ENCODE results near the gene ARMH1. TPM values are rescaled to one million over a fixed set of nuclear protein-coding genes. Genes with fewer than 3 reads are reported as not detected.

Gene ARMH1
- total RNA-seq, 2 experiments from 2014 or later, result 79.9 to 84.0 TPM

DNA sequence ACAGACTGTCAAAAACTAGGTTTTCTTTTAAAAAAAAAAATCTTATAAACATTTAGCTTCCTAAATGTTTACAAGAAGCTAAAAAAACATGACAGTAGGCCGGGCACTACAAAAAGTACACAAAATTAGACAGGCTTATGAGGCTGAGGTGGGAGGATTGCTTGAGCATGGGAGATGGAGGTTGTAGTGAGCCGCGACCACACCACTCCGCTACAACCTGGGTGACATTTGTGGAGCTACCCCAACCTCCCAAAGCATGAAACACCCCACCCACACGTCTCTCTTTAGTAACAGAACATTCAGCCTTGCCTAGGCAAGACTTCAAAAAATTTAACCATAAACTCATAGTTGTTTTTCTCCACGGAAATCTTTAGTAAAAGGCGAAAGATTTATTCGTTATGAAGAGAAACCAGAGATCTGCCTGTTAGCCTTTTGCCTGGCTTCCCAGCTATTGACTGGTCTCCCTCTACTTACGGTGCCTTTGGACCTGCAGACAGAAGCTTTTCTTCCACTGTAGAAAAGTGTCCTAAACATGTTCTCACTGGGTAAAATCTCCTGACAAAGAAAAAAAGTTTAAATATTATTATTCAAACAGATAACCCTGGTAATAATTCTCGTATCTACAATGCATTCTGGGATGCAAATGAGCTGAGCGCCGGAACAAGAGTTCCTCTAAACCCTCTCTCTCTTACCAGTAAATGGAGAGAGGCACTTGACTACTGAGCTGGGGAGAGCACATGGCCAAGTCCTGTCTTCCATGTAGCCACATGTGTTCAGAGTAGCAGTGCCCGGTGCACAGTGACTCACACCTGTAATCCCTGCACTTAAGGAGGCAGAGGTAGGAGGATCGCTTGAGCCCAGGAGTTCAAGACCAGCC is 47.2 kb downstream of the ARMH1 start:
- no peaks in the 10 kb centered on the region for H3K27me3 ChIP-seq (ENCODE audit: control insufficient read depth in 1 of 2, insufficient read depth in 2 of 2, low read length in 2 of 2)
- Mint-ChIP-seq H3K27ac (peak overlapping the region; percentile 90), H3K4me1 (ENCODE audit: low read depth) (peaks cover 68% of the 10 kb centered on the region), H3K36me3 (ENCODE audit: low read depth) (no peaks in the 10 kb centered on the region), H3K4me3 (peak overlapping the region; percentile 84), H3K9me3 (no peaks in the 10 kb centered on the region), H3K27me3 (no peaks in the 10 kb centered on the region)
- peak overlapping the region; percentile 6 for H3K4me3 ChIP-seq (ENCODE audit: low read length)
- TF ChIP-seq, protein P1, sequence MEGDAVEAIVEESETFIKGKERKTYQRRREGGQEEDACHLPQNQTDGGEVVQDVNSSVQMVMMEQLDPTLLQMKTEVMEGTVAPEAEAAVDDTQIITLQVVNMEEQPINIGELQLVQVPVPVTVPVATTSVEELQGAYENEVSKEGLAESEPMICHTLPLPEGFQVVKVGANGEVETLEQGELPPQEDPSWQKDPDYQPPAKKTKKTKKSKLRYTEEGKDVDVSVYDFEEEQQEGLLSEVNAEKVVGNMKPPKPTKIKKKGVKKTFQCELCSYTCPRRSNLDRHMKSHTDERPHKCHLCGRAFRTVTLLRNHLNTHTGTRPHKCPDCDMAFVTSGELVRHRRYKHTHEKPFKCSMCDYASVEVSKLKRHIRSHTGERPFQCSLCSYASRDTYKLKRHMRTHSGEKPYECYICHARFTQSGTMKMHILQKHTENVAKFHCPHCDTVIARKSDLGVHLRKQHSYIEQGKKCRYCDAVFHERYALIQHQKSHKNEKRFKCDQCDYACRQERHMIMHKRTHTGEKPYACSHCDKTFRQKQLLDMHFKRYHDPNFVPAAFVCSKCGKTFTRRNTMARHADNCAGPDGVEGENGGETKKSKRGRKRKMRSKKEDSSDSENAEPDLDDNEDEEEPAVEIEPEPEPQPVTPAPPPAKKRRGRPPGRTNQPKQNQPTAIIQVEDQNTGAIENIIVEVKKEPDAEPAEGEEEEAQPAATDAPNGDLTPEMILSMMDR (IDR thresholded peaks at IDR 0.05), result no peak
- peak; percentile 16 to 93 (median 48) for DNase-seq
- peak; percentile 75 for ATAC-seq (ENCODE audit: poor library complexity)
- intact Hi-C loops (cut with DNase I, micrococcal nuclease), result loop anchor here in 1 of 2 experiments (1.0 kb wide), 1 partner anchor 10 kb away; the partner anchor contains the start of gene RNU5D-1
- no peaks in the 10 kb centered on the region for H3K9me3 ChIP-seq (ENCODE audit: control insufficient read depth in 1 of 2, insufficient read depth in 1 of 2, low read length in 2 of 2)
- POLR2A ChIA-PET, result interaction anchor here (0.5 to 7.9 kb wide), 43 partner anchors 10 to 1813 kb away, joined by 3 to 138 read pairs (median 5); partner anchors contain the start of genes AKR1A1, ARMH1, BEST4 and BTBD19
- peak overlapping the region; percentile 30 to 76 for H3K27ac ChIP-seq (ENCODE audit: low read depth in 1 of 2, low read length in 2 of 2)
- H3K4me1 ChIP-seq (ENCODE audit: insufficient read depth, low read length), result peaks cover 77% of the 10 kb centered on the region
- no peaks in the 10 kb centered on the region for H3K36me3 ChIP-seq (ENCODE audit: insufficient read depth, low read length)
- CTCF ChIA-PET, result interaction anchor here (0.7 to 2.7 kb wide), 4 partner anchors 9 to 770 kb away, joined by 3 to 17 read pairs (median 3); partner anchors contain the start of gene RNU5D-1

DNA sequence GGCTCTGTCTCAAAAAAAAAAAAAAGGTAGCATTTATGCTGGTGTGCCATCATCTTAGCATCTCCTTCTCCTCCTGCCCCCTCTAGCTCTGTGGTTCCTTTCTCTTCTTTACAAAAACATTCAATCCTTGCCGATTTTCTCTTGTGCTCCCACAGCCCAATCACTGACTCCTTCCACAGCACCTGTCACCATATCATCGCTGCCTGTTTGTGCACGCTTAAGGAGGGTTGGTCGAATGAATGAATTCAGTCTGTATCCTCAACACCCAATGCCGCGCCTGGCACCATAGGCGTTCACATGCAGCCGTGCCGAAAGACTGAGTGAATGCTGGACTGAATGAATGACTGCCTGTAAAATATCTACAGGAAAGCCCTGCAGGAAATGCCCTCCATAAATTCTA is 48.5 kb downstream of the ARMH1 start:
- Histone ChIP-seq H3K27me3 (ENCODE audit: control insufficient read depth in 1 of 2, insufficient read depth in 2 of 2, low read length in 2 of 2) (no peaks in the 10 kb centered on the region), H3K36me3 (ENCODE audit: insufficient read depth, low read length) (no peaks in the 10 kb centered on the region), H3K9me3 (ENCODE audit: control insufficient read depth in 1 of 2, insufficient read depth in 1 of 2, low read length in 2 of 2) (no peaks in the 10 kb centered on the region), H3K27ac (ENCODE audit: low read depth in 1 of 2, low read length in 2 of 2) (peak overlapping the region; percentile 47 to 54), H3K4me3 (ENCODE audit: low read length) (peak overlapping the region; percentile 45), H3K4me1 (ENCODE audit: insufficient read depth, low read length) (peaks cover 66% of the 10 kb centered on the region)
- peak overlapping the region; percentile 71 for H3K4me3 Mint-ChIP-seq
- peak in 4 of 14 experiments; percentile 2 to 49 (median 43) for DNase-seq
- no peaks in the 10 kb centered on the region for H3K36me3 Mint-ChIP-seq (ENCODE audit: low read depth)
- peaks cover 62% of the 10 kb centered on the region for H3K4me1 Mint-ChIP-seq (ENCODE audit: low read depth)
- ChIA-PET CTCF (interaction anchor here (2.7 kb wide), 1 partner anchor 8 kb away, joined by 17 read pairs; the partner anchor contains the start of gene RNU5D-1), POLR2A (interaction anchor here (1.4 to 7.9 kb wide), 8 partner anchors 9 to 289 kb away, joined by 3 to 138 read pairs (median 50); partner anchors contain the start of genes BTBD19, DYNLT4, HECTD3 and PLK3)
- peak; percentile 31 for ATAC-seq (ENCODE audit: poor library complexity)
- peak overlapping the region; percentile 90 for H3K27ac Mint-ChIP-seq
- no peaks in the 10 kb centered on the region for H3K9me3 Mint-ChIP-seq
- intact Hi-C loops (cut with DNase I, micrococcal nuclease), result no loop called here
- TF ChIP-seq, protein P1 (IDR thresholded peaks at IDR 0.05), result no peak
- no peaks in the 10 kb centered on the region for H3K27me3 Mint-ChIP-seq

GRCh38 chr1:44723496-44724295 is 49.2 kb downstream of the ARMH1 start:
- H3K4me1 Mint-ChIP-seq (ENCODE audit: low read depth), result peaks cover 59% of the 10 kb centered on the region

More at GRCh38 chr1:44723496-44724295, 49.2 kb downstream of the ARMH1 start:
- peak in 6 of 14 experiments; percentile 13 to 57 (median 44) for DNase-seq
- ChIA-PET POLR2A (interaction anchor here (0.6 to 7.9 kb wide), 9 partner anchors 8 to 616 kb away, joined by 3 to 138 read pairs (median 47); partner anchors contain the start of genes BTBD19, DYNLT4, HECTD3 and MUTYH), CTCF (interaction anchor here (2.7 kb wide), 1 partner anchor 7 kb away, joined by 17 read pairs; the partner anchor contains the start of gene RNU5D-1)
- no peaks in the 10 kb centered on the region for H3K36me3 Mint-ChIP-seq (ENCODE audit: low read depth)
- Histone ChIP-seq H3K4me3 (ENCODE audit: low read length) (peak overlapping the region; percentile 45), H3K27me3 (ENCODE audit: control insufficient read depth in 1 of 2, insufficient read depth in 2 of 2, low read length in 2 of 2) (no peaks in the 10 kb centered on the region), H3K4me1 (ENCODE audit: insufficient read depth, low read length) (peaks cover 62% of the 10 kb centered on the region), H3K9me3 (ENCODE audit: control insufficient read depth in 1 of 2, insufficient read depth in 1 of 2, low read length in 2 of 2) (no peaks in the 10 kb centered on the region), H3K27ac (ENCODE audit: low read depth in 1 of 2, low read length in 2 of 2) (peak overlapping the region; percentile 47 to 54), H3K36me3 (ENCODE audit: insufficient read depth, low read length) (no peaks in the 10 kb centered on the region)
- TF ChIP-seq, protein P1 (IDR thresholded peaks at IDR 0.05), result no peak
- ATAC-seq (ENCODE audit: poor library complexity), result peak; percentile 15
- no peaks in the 10 kb centered on the region for H3K9me3 Mint-ChIP-seq
- H3K27me3 Mint-ChIP-seq, result no peaks in the 10 kb centered on the region
- intact Hi-C loops (cut with DNase I, micrococcal nuclease), result no loop called here
- peak overlapping the region; percentile 71 for H3K4me3 Mint-ChIP-seq
- H3K27ac Mint-ChIP-seq, result peak overlapping the region; percentile 90
